Fibroblast of lung (primary cell): ENCODE results near the gene SPON2. TPM values are rescaled to one million over a fixed set of nuclear protein-coding genes. Genes with fewer than 3 reads are reported as not detected.
A peak's percentile ranks its signal among the peaks of the same experiment; 100 is the strongest.

Source experiments
- DNase-seq, 2 donors: peaks; one replicate each; pipeline versions ENCODE4 v3.0.0 to v3.0.0-alpha.2; 2010; ENCODE audit warnings: low read depth in 2 of 2
- H2AFZ ChIP-seq: 2 replicates; pipeline ENCODE4 v1.5.1; 2012; ENCODE audit warnings: low read length, control low read depth, inconsistent platforms
- H3K27ac ChIP-seq: 2 replicates; pipeline ENCODE4 v1.5.1; 2011; ENCODE audit warnings: low read length, control low read depth; ENCODE audit not compliant: insufficient read depth
- H3K27me3 ChIP-seq: 2 replicates; pipeline ENCODE4 v1.5.1; 2011; ENCODE audit warnings: mild to moderate bottlenecking, low read length; ENCODE audit not compliant: control insufficient read depth, insufficient read depth
- H3K36me3 ChIP-seq: 2 replicates; pipeline ENCODE4 v1.5.1; 2011; ENCODE audit warnings: low read length; ENCODE audit not compliant: control insufficient read depth, insufficient read depth
- H3K4me1 ChIP-seq: 2 replicates; pipeline ENCODE4 v1.5.1; 2011; ENCODE audit warnings: low read length; ENCODE audit not compliant: control insufficient read depth, insufficient read depth; ENCODE audit errors: extremely low read depth
- H3K4me2 ChIP-seq: 2 replicates; pipeline ENCODE4 v1.5.1; 2011; ENCODE audit warnings: low read length, control low read depth; ENCODE audit not compliant: insufficient read depth; ENCODE audit errors: extremely low read depth
- H3K4me3 ChIP-seq, 4 experiments: fragments of 200-600 bp in 1 of 4; sonication (generic) in 1 of 4; replicated peaks in 1 of 4; 2 replicates each; pipeline ENCODE4 v1.5.1; 2011 to 2016; ENCODE audit warnings: low read length in 4 of 4, low read depth in 3 of 4, mild to moderate bottlenecking in 3 of 4, control low read depth in 2 of 4, inconsistent platforms in 1 of 4, mixed read lengths in 1 of 4; ENCODE audit not compliant: insufficient read depth in 1 of 4; ENCODE audit errors: control extremely low read depth in 1 of 4
- H3K79me2 ChIP-seq: 2 replicates; pipeline ENCODE4 v1.5.1; 2012; ENCODE audit warnings: mild to moderate bottlenecking, low read length, inconsistent platforms; ENCODE audit not compliant: control insufficient read depth, insufficient read depth
- H3K9ac ChIP-seq: 2 replicates; pipeline ENCODE4 v1.5.1; 2011; ENCODE audit warnings: mild to moderate bottlenecking, low read length, control low read depth; ENCODE audit not compliant: insufficient read depth
- H3K9me3 ChIP-seq: 2 replicates; pipeline ENCODE4 v1.5.1; 2012; ENCODE audit warnings: low read depth, low read length; ENCODE audit not compliant: control insufficient read depth, insufficient read depth
- H4K20me1 ChIP-seq: 2 replicates; pipeline ENCODE4 v1.5.1; 2011; ENCODE audit warnings: low read length; ENCODE audit not compliant: control insufficient read depth, insufficient read depth; ENCODE audit errors: extremely low read depth
- EZH2 ChIP-seq: IDR thresholded peaks from 2 replicates; pipeline ENCODE4 v1.5.1; 2012; ENCODE audit warnings: low read length, control low read depth, mild to moderate bottlenecking; ENCODE audit errors: missing control alignments
- polyA plus RNA-seq, 2 donors: library from polyadenylated mRNA; depleted of rRNA in 1 of 2; stranded (reverse) in 1 of 2; unstranded in 1 of 2; fragments of >200 nt; gene quantifications; 2 replicates each; pipeline ENCODE4 v1.2.1, GENCODE V29; 2011 to 2012; ENCODE audit warnings: missing spikeins in 1 of 2
- total RNA-seq: library from RNA; depleted of rRNA; stranded (reverse); fragments of >200 nt; gene quantifications from 2 replicates; pipeline ENCODE4 v1.2.1, GENCODE V29; 2014
- TF ChIP-seq, protein P1 (sequence below), 2 donors: IDR thresholded peaks in 1 of 2; conservative IDR thresholded peaks in 1 of 2; 1 replicate in 1 of 2; 2 replicates in 1 of 2; pipeline ENCODE4 v1.5.1; 2011 to 2012; ENCODE audit warnings: low read length in 2 of 2, control low read depth in 1 of 2, inconsistent platforms in 1 of 2, low read depth in 1 of 2, mild to moderate bottlenecking in 1 of 2

SPON2 gene
- total and polyA plus RNA-seq, 2 donors (not counting 1 experiment from before 2014, with no cell fraction given) = 179 to 367 TPM

GRCh38 chr4:1179089-1179441 lies 6.7 kb upstream of the SPON2 start:
- Histone ChIP-seq H4K20me1 (no peaks in the 10 kb centered on the region), H3K4me1 (peaks cover 5% of the 10 kb centered on the region), H3K9me3 (no peaks in the 10 kb centered on the region), H3K36me3 (no peaks in the 10 kb centered on the region), H3K79me2 (no peaks in the 10 kb centered on the region), H2AFZ (no peak overlapping the region), H3K27ac (no peak overlapping the region), H3K4me3 (no peak overlapping the region), H3K27me3 (no peaks in the 10 kb centered on the region), H3K4me2 (no peak overlapping the region), H3K9ac (no peak overlapping the region)
- no peak for DNase-seq
- TF ChIP-seq EZH2 = no peak
- TF ChIP-seq, protein P1, sequence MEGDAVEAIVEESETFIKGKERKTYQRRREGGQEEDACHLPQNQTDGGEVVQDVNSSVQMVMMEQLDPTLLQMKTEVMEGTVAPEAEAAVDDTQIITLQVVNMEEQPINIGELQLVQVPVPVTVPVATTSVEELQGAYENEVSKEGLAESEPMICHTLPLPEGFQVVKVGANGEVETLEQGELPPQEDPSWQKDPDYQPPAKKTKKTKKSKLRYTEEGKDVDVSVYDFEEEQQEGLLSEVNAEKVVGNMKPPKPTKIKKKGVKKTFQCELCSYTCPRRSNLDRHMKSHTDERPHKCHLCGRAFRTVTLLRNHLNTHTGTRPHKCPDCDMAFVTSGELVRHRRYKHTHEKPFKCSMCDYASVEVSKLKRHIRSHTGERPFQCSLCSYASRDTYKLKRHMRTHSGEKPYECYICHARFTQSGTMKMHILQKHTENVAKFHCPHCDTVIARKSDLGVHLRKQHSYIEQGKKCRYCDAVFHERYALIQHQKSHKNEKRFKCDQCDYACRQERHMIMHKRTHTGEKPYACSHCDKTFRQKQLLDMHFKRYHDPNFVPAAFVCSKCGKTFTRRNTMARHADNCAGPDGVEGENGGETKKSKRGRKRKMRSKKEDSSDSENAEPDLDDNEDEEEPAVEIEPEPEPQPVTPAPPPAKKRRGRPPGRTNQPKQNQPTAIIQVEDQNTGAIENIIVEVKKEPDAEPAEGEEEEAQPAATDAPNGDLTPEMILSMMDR (conservative IDR thresholded peaks at IDR 0.05 in 1 of 2, IDR thresholded peaks at IDR 0.05 in 1 of 2; ENCODE audit: low read depth in 1 of 2, low read length in 2 of 2) = no peak

GRCh38 chr4:1178300-1179088 lies 6.1 kb upstream of the SPON2 start:
- no peak overlapping the region for H3K9ac ChIP-seq
- TF ChIP-seq, protein P1 (conservative IDR thresholded peaks at IDR 0.05 in 1 of 2, IDR thresholded peaks at IDR 0.05 in 1 of 2; ENCODE audit: low read depth in 1 of 2, low read length in 2 of 2) = no peak
- TF ChIP-seq EZH2 = no peak
- no peak overlapping the region for H3K4me3 ChIP-seq
- H3K4me1 ChIP-seq = peaks cover 4% of the 10 kb centered on the region
- no peak overlapping the region for H3K4me2 ChIP-seq
- H2AFZ ChIP-seq = no peak overlapping the region
- no peak for DNase-seq
- no peak overlapping the region for H3K27ac ChIP-seq
- no peaks in the 10 kb centered on the region for H3K27me3 ChIP-seq
- H4K20me1 ChIP-seq = no peaks in the 10 kb centered on the region
- no peaks in the 10 kb centered on the region for H3K36me3 ChIP-seq
- no peaks in the 10 kb centered on the region for H3K79me2 ChIP-seq
- H3K9me3 ChIP-seq = no peaks in the 10 kb centered on the region

- H2AFZ ChIP-seq = no peak overlapping the region
- H3K9me3 ChIP-seq = no peaks in the 10 kb centered on the region
- TF ChIP-seq EZH2 = no peak
- TF ChIP-seq, protein P1 (conservative IDR thresholded peaks at IDR 0.05 in 1 of 2, IDR thresholded peaks at IDR 0.05 in 1 of 2; ENCODE audit: low read depth in 1 of 2, low read length in 2 of 2) = no peak
- no peak overlapping the region for H3K4me3 ChIP-seq
- H3K9ac ChIP-seq = no peak overlapping the region
- H3K79me2 ChIP-seq = no peaks in the 10 kb centered on the region
- DNase-seq = peak in 1 of 2 donors; percentile 73
- H3K36me3 ChIP-seq = no peaks in the 10 kb centered on the region
- no peak overlapping the region for H3K27ac ChIP-seq
- H4K20me1 ChIP-seq = no peaks in the 10 kb centered on the region
- H3K4me2 ChIP-seq = no peak overlapping the region
- peaks cover 6% of the 10 kb centered on the region for H3K4me1 ChIP-seq
- H3K27me3 ChIP-seq = no peaks in the 10 kb centered on the region
Measured at GRCh38 chr4:1177274-1178141, 5.1 kb upstream of the SPON2 start.
